Gastrocnemius medialis (tissue), 4 donors: ENCODE results near the gene TAF13.

ENCODE experiments used
- POLR2A ChIP-seq, 2 donors: fragments of 450-650 bp; IDR thresholded peaks; one replicate each; pipeline ENCODE4 v1.6.1; 2017; ENCODE audit warnings: antibody characterized with exemption in 2 of 2, mild to moderate bottlenecking in 2 of 2, moderate library complexity in 2 of 2
- TF ChIP-seq, protein P1 (sequence below), 5 experiments: fragments of 450-650 bp in 3 of 5; fragments of 200-600 bp in 2 of 5; sonication (generic) in 2 of 5; IDR thresholded peaks in 4 of 5; conservative IDR thresholded peaks in 1 of 5; 1 replicate in 4 of 5; 2 replicates in 1 of 5; pipeline ENCODE4 v1.5.1; 2016 to 2019; ENCODE audit warnings: antibody characterized with exemption in 5 of 5, mild to moderate bottlenecking in 3 of 5, moderate library complexity in 3 of 5

DNA sequence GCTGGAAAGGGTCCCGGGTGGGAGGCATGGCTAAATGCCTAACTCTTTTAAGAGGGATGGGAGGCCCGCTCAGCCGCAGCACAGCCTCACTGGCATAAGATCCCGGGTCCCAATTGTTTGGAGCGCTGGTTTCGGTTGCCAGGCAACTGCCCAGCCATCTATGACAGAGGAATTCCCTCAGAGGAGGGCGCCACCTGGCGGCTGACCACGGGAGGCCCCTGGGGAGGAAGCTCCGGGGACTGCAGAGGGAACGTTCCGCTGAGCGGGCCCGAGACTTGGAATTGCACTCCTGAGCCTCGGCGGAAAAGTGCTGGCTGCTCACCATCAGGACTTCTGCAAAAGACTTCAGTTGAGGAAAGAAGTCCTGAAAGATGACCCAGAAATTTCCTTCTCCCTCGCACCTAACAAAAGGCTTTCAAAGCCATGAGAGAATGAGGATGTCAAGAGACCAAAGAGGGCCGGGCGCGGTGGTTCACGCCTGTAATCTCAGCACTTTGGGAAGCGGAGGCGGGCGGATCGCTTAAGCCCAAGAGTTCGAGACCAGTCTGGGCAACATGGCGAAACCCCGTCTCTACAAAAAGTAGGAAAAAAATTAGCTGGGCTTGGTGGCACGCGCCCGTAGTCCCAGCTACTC lies 37.0 kb upstream of the TAF13 start:
- TF ChIP-seq, protein P1, sequence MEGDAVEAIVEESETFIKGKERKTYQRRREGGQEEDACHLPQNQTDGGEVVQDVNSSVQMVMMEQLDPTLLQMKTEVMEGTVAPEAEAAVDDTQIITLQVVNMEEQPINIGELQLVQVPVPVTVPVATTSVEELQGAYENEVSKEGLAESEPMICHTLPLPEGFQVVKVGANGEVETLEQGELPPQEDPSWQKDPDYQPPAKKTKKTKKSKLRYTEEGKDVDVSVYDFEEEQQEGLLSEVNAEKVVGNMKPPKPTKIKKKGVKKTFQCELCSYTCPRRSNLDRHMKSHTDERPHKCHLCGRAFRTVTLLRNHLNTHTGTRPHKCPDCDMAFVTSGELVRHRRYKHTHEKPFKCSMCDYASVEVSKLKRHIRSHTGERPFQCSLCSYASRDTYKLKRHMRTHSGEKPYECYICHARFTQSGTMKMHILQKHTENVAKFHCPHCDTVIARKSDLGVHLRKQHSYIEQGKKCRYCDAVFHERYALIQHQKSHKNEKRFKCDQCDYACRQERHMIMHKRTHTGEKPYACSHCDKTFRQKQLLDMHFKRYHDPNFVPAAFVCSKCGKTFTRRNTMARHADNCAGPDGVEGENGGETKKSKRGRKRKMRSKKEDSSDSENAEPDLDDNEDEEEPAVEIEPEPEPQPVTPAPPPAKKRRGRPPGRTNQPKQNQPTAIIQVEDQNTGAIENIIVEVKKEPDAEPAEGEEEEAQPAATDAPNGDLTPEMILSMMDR (IDR thresholded peaks at IDR 0.05 in 4 of 5, conservative IDR thresholded peaks at IDR 0.05 in 1 of 5), result peak; percentile 80 to 97 (median 94)
- no peak for TF ChIP-seq POLR2A (IDR thresholded peaks at IDR 0.05)
